ENCODE data around the gene GGTA1.
"Not testable (repeated sequence)": the region's sequence is repeated elsewhere in the genome, so short reads cannot be mapped to it uniquely, and the experiment has no call there.

GGTA1 gene

DNA sequence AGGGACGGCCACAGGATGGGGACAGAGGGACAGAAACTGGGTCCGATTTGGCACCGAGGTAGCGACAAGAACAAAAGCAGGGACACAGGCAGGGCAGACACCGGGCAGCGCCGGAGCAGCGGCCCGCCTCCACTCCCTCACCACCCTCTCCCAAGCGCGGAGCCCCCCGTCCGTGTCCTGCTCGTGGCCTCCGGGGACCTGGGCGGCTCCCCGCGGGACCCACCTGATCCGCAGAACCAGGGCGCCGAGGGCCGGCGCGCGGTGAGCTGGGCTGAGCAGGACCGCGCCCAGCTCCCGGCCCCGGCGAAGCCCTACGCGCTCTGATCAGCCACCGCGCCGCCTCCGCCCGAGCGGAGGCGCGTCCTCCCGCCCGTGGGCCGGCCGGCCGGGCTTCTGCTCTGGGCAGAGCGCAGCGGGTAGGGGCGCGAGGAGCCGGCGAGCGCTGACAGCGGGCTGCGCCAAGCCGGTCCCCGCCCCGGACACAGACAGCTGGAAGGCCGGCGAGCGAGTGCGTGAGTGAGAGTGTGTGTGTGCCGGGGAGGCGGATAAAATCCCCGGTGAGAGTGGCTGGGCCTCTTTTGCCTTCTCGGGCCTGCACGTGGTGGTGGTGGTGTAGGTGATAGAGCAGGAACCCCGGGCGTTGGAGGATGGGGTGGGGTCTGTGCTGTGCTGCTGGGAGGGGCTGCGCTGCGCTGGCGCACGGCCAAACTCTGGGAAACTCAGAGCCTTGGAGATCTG is at the start of gene GGTA1:
TSS of gene GGTA1 (minus strand) at position 418 of the 738 bp plus-strand sequence. CDS start 31,922 bp downstream, outside the sequence.
- Mint-ChIP-seq H3K4me1 (peaks cover 21% of the 10 kb centered on the region), H3K4me3 (peak within 1 kb of the TSS; percentile 78), H3K27me3 (peaks cover 45% of the 10 kb centered on the region), H3K9me3 (peaks cover 6% of the 10 kb centered on the region), H3K27ac (no peak within 1 kb of the TSS), H3K36me3 (peaks cover 5% of the 10 kb centered on the region)

DNA sequence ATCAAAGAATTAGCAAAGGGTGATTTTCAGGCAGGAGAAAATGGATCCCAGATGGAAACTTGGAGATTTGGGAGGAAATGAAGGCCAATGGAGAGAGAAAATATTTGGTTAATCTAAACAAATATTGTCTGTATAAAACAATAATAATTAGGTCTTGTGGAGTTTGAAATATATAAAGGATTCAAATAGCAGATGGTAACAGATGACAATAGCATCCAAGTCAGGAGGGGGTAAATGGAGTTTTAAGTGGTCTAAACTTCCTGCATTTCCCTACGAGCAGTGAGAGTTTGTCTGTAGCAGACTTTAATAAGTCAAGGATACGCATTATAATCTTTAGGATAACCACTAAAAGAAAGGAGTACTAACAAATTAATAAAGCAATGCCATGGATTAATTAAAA is 49.0 kb upstream of the GGTA1 start:
- Mint-ChIP-seq H3K27me3 (peaks cover 19% of the 10 kb centered on the region), H3K4me3 (no peak overlapping the region), H3K4me1 (peaks cover 5% of the 10 kb centered on the region), H3K36me3 (no peaks in the 10 kb centered on the region), H3K27ac (no peak overlapping the region), H3K9me3 (no peaks in the 10 kb centered on the region)

GRCh38 chr9:121545875-121546423 is 46.3 kb upstream of the GGTA1 start:
- H3K9me3 Mint-ChIP-seq: no peaks in the 10 kb centered on the region
- H3K4me1 Mint-ChIP-seq: peaks cover 2% of the 10 kb centered on the region
- H3K36me3 Mint-ChIP-seq: no peaks in the 10 kb centered on the region
- H3K4me3 Mint-ChIP-seq: no peak overlapping the region
- H3K27ac Mint-ChIP-seq: no peak overlapping the region
- H3K27me3 Mint-ChIP-seq: peaks cover 13% of the 10 kb centered on the region

- Mint-ChIP-seq H3K36me3 (no peaks in the 10 kb centered on the region), H3K27ac (no peak overlapping the region), H3K4me1 (no peaks in the 10 kb centered on the region), H3K9me3 (no peaks in the 10 kb centered on the region), H3K4me3 (no peak overlapping the region), H3K27me3 (peaks cover 11% of the 10 kb centered on the region)
Observed at GRCh38 chr9:121545150-121545874, 45.7 kb upstream of the GGTA1 start.

DNA sequence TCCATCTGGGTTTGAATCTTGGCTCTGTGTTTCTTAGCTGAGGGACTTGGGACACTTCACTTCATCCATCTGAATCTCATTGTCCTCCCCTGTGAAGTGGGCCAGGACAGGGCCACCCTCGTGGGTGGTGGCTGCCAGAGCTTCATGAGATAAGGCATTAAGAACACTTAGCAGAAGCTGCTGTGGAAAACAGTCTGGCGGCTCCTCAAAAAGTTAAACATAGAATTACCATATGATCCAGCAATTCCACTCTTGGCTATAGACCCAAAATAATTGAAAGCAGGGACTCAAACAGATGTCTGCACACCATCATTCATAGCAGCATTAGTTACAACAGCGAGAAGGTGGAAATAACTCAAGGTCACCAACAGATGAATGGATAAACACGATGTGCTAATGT is 42.4 kb upstream of the GGTA1 start:
- no peaks in the 10 kb centered on the region for H3K36me3 Mint-ChIP-seq
- H3K27me3 Mint-ChIP-seq: peaks cover 4% of the 10 kb centered on the region
- no peaks in the 10 kb centered on the region for H3K4me1 Mint-ChIP-seq
- H3K9me3 Mint-ChIP-seq: no peaks in the 10 kb centered on the region
- no peak overlapping the region for H3K4me3 Mint-ChIP-seq
- no peak overlapping the region for H3K27ac Mint-ChIP-seq

DNA sequence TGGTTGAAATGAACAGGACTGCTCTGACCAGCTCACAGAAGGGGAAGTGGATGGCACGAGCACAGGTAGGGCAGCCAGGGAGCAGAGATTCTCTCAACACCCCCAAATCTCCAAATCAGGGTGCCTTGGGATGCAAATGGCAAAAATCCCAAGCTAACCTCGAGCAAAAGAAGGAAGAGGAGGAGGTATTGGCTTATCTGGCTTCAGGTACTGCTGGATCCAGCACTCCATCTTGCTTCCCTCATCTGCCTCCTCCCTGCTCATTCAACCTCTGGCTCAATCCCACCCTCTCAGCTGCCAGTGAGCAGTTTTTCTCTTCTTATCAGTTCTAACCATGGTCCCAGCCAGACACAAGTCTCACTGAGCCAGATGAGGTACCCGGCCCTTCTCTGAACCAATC is 41.6 kb upstream of the GGTA1 start:
- Mint-ChIP-seq H3K9me3 (no peaks in the 10 kb centered on the region), H3K36me3 (no peaks in the 10 kb centered on the region), H3K4me1 (no peaks in the 10 kb centered on the region), H3K27ac (no peak overlapping the region), H3K4me3 (no peak overlapping the region), H3K27me3 (peaks cover 1% of the 10 kb centered on the region)

- Mint-ChIP-seq H3K4me3 (no peak overlapping the region), H3K9me3 (no peaks in the 10 kb centered on the region), H3K27me3 (peaks cover 1% of the 10 kb centered on the region), H3K27ac (no peak overlapping the region), H3K36me3 (no peaks in the 10 kb centered on the region), H3K4me1 (no peaks in the 10 kb centered on the region)
Observed at GRCh38 chr9:121538221-121538620, 38.6 kb upstream of the GGTA1 start.

DNA sequence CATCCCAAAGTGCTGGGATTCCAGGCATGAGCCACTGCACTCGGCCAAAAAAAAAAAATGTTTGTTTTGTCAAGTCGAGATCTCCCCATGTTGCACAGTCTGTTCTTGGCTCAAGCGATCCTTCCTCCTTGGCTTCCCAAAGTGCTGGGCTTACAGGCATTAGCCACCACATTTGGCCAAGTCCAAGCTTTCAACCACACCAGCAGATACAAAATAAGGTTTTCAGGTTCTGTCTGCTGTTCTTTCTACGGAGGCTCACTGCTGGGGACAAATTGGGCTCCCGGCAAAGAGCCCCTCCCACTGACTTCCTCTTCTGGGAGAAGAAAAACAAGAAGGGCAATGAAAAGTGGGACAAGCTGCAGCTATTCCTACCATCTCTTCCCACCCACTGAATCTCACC is 37.6 kb upstream of the GGTA1 start:
- H3K27ac Mint-ChIP-seq: no peak overlapping the region
- H3K4me1 Mint-ChIP-seq: no peaks in the 10 kb centered on the region
- no peak overlapping the region for H3K4me3 Mint-ChIP-seq
- H3K9me3 Mint-ChIP-seq: no peaks in the 10 kb centered on the region
- no peaks in the 10 kb centered on the region for H3K36me3 Mint-ChIP-seq
- peaks cover 1% of the 10 kb centered on the region for H3K27me3 Mint-ChIP-seq

- Mint-ChIP-seq H3K9me3 (no peaks in the 10 kb centered on the region), H3K36me3 (no peaks in the 10 kb centered on the region), H3K27ac (no peak overlapping the region), H3K4me3 (no peak overlapping the region), H3K27me3 (no peaks in the 10 kb centered on the region), H3K4me1 (no peaks in the 10 kb centered on the region)
Observed at GRCh38 chr9:121532881-121533280, 33.2 kb upstream of the GGTA1 start.

DNA sequence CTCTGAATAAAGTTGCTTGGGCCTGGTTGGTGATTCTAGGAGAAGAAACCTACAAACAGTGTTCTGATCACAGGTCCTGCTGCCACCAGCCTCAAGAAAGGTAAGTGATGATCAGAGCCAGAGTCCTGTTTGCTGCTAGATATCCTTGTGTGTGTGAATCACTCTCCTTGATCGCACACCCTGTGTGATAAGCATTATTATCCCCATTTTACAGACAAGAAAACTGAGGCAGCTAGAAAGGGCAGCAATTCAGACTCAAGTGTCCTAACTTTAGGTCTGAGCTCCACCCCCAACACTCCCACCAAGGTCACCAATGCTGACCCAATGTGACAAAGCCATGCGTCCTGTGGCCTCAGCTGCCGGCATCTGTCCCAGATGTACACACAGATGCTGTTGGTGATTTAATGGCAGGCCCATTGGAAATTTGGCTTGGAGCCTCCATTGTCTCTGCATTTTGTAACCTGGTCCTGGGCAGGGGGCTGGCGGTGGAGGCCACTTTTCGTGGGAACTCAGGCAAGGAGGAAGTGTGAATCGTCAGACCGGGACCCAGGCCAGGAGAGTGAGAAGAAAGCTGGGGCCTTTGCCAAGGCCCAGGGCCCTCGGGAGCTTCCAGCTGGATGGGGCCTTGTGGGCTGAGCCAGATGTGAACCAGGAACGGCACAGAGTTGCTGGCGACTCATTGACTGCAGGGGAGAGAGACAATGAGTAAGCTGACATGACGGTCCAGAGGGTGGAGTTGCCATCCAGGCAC is 29.8 kb upstream of the GGTA1 start:
- H3K27ac Mint-ChIP-seq: no peak overlapping the region
- H3K36me3 Mint-ChIP-seq: no peaks in the 10 kb centered on the region
- no peaks in the 10 kb centered on the region for H3K4me1 Mint-ChIP-seq
- H3K9me3 Mint-ChIP-seq: no peaks in the 10 kb centered on the region
- peaks cover 2% of the 10 kb centered on the region for H3K27me3 Mint-ChIP-seq
- H3K4me3 Mint-ChIP-seq: no peak overlapping the region

- Mint-ChIP-seq H3K9me3 (no peaks in the 10 kb centered on the region), H3K4me1 (no peaks in the 10 kb centered on the region), H3K4me3 (no peak overlapping the region), H3K27ac (no peak overlapping the region), H3K27me3 (peaks cover 2% of the 10 kb centered on the region), H3K36me3 (no peaks in the 10 kb centered on the region)
Observed at GRCh38 chr9:121528642-121529041, 29.0 kb upstream of the GGTA1 start.

DNA sequence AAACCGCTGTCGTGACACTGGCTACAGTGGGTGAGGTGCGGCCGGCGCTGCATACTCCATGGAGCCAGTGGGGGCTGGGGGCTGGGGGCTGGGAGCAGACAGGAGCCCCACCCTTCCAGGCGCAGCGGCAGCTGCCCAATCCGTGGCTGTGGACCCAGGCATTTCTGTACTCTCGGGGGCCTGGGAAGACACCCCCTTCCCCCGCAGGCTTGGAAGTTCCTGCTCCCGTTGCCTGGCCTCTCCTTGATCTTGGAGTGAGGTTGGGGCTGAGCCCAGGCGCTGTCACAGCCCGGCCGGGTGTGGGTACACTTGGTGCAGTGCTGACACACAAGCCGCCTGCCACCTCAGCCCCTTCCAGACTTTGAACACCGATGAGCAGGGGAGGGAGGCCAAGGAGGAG is 27.7 kb upstream of the GGTA1 start:
- Mint-ChIP-seq H3K4me3 (no peak overlapping the region), H3K36me3 (no peaks in the 10 kb centered on the region), H3K27ac (no peak overlapping the region), H3K9me3 (peaks cover 3% of the 10 kb centered on the region), H3K27me3 (peaks cover 2% of the 10 kb centered on the region), H3K4me1 (no peaks in the 10 kb centered on the region)

- H3K9me3 Mint-ChIP-seq, H3K36me3 Mint-ChIP-seq, H3K27me3 Mint-ChIP-seq, H3K4me1 Mint-ChIP-seq, H3K27ac Mint-ChIP-seq, H3K4me3 Mint-ChIP-seq: not testable (repeated sequence)
Observed at GRCh38 chr9:121519688-121520087, 20.0 kb upstream of the GGTA1 start.

DNA sequence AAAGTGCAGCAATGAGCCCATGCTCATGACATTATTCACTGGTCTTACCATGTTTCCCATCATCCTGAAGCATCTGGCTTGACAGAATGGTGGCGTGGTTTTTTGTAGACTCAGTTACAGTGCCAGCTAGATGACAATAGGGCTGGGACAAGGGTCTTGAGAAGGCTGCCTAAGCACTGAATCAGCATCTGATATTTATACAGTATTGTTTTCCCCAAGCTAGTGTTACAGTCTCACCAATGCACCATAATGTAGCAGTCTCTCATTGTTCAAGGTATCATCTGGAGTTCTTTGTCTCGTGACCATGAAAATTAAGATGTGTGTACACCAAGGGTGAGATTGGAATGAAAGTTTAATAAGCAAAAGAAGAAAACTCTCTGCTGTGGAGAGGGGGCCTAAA is 19.0 kb upstream of the GGTA1 start:
- H3K4me1 Mint-ChIP-seq: no peaks in the 10 kb centered on the region
- no peak overlapping the region for H3K4me3 Mint-ChIP-seq
- peaks cover 9% of the 10 kb centered on the region for H3K9me3 Mint-ChIP-seq
- H3K27me3 Mint-ChIP-seq: peaks cover 1% of the 10 kb centered on the region
- H3K27ac Mint-ChIP-seq: no peak overlapping the region
- H3K36me3 Mint-ChIP-seq: peaks cover 1% of the 10 kb centered on the region

DNA sequence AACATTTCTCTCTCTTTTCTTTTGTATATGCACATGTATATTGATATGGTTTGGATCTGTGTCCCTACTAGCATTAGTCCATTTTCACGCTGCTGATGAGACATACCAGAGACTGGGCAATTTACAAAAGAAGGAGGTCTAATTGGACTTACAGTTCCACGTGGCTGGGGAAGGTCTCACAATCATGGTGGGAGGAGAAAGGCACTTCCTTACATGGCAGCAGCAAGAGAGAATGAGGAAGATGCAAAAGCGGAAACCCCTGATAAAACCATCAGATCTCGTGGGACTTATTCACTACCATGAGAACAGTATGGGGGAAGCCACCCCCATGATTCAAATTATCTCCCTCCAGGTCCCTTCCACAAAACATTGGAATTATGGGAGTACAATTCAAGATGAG is 13.5 kb upstream of the GGTA1 start:
- not testable (repeated sequence) for H3K4me1 Mint-ChIP-seq, H3K9me3 Mint-ChIP-seq, H3K36me3 Mint-ChIP-seq, H3K27me3 Mint-ChIP-seq, H3K27ac Mint-ChIP-seq, H3K4me3 Mint-ChIP-seq
